Adipose tissue (tissue), 3 donors: Measurements from ENCODE around the gene YTHDF1. TPM values are rescaled to one million over a fixed set of nuclear protein-coding genes. Genes with fewer than 3 reads are reported as not detected.

Experiments
- H3K27ac ChIP-seq: one replicate; pipeline ENCODE4 v1.5.1; 2013; ENCODE audit warnings: low read depth, low read length
- WGBS, 3 donors: extraction: QIAGEN DNeasy Blood & Tissue Kit; methylation state at CpG; one replicate each; pipeline ENCODE4 v1.1.7; 2013; 5-methylcytosine and 5-hydroxymethylcytosine counted together
- polyA plus RNA-seq, 3 donors: library from polyadenylated mRNA; stranded (reverse); fragments of 200-250 nt; gene quantifications; one replicate each; pipeline ENCODE4 v1.2.3, GENCODE V29; 2013
- donor health status: healthy with polysubstance abuse.
- donor health status: Bipolar disorder and iron deficiency.
- donor health status: healthy.

The YTHDF1 gene
- polyA plus RNA-seq, 3 donors, result 10.6 to 21.3 (median 16.8) TPM

DNA sequence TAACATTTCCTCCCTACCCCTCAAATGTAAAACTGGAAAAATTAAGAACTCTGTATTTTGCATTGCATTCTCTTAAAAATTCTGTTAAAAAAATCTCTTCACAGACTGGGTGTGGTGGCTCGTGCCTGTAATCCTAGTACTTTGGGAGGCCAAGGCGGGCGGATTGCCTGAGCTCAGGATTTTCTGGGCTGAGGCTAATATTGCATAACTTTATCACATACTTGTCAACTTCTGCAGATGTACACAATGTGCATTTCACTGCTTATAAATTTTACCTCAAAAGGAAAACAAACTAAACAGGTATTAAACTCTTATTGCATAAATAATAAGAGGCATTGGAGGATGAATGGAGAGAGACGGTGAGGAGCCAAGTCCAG, 21.1 kb downstream of the YTHDF1 start:
- 91 to 95% (median 93%) methylated on average over 4 of the region's 4 CpGs for whole genome bisulfite sequencing, 3 donors

DNA sequence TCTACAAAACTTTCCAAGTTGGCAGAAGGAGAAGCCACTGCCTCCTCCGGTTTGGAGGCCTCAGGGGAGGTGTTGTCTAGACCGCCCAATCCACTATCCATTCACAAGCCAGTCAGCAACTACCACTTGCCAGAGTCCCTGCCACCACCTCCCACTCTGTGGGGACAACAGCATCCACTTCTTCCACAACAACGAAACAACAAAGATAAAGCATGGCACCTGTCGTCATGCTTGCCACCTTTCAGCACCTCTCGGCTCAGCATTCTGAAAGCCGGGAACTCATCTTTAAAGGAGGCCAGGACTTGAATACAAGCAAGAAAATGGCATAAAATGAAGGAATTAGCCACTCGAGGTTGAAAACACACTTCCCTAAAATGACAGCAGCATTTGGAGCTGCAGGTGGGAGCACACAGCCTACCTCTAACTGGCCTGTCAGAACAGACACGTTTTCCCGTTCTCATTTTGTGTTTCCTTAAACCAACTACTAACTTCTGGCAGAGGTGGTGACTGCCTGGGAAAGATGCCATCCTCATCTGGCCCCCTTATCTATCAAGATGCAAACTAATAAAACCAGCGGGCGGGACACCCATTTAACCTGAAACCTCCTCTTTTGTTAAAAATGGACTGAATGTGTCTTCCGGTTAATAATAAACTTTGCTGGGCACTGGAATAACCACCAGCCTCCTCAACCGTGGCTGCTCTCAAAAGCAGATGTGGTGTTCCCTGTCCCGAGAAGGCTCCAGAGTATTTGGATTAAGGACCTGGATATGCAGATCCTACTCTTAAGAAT, 21.7 kb downstream of the YTHDF1 start:
- H3K27ac ChIP-seq, result no peak overlapping the region
- 73 to 85% (median 85%) methylated on average over 14 of the region's 14 CpGs for WGBS, 3 donors

More for the DNA sequence above, 21.1 kb downstream of the YTHDF1 start:
- H3K27ac ChIP-seq, result no peak overlapping the region

DNA sequence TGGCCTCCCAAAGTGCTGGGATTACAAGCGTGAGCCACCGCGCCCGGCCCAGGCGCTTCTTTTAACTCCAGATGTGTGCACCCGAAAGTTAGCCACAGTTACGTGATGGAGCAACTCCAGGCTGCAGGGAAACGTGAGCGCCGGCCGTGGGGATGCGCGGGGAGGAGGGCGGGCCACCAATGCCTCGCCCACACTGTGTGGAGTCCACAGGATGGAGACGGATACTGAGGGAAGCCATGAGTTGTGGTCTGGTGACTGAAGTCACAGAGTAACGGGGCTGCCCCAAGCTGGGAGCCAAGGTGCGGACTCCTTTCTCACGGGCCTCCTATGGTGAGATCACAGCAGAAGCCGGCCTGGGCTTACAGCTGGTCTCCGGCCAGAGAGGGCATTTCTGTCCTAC, 23.2 kb downstream of the YTHDF1 start:
- WGBS, 3 donors, result 91 to 94% (median 91%) methylated on average over 21 of the region's 21 CpGs
- no peak overlapping the region for H3K27ac ChIP-seq

DNA sequence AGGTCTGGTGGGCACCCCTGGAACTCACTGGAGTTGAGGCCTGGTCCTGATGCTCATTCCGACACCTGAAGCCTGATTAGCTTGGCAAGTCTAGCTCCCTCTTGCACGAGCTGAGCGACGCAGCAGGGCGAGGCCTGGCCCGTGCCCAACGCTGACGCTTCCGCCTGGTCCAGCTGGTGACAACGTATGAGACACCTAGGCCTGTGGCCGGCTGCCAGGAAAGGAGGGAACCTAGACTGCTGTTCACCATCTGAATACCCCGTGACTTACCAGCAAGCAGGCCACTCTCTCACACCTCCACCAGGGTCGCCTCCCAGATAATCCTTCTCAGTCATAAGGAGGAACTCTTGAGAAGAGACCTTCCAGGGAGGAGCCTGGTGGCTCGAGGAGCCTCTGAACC, 24.5 kb downstream of the YTHDF1 start:
- 64 to 77% (median 75%) methylated on average over 14 of the region's 14 CpGs for WGBS, 3 donors

DNA sequence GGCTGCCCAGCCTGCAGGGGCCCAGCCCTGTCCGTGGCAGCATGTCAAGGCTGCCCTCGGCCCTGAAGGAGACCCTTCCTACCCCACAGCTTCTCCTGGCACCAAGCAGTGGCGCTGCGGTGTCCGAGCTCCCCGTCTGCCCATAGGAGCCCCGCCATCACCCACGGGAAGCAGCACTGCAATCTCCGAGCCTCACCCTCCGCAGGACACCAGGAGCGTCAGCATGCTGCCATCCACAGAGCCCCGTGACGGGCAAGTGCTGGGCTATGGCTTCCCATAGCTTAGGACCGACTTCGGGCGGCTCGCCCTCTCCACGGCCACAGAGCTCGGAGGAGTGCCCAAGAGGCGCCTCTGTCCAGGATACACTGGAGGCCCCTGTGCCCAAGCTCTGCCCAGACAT, 25.1 kb downstream of the YTHDF1 start:
- 90 to 91% (median 90%) methylated on average over 20 of the region's 20 CpGs for WGBS, 3 donors
- no peak overlapping the region for H3K27ac ChIP-seq

More for the DNA sequence above, 24.5 kb downstream of the YTHDF1 start:
- no peak overlapping the region for H3K27ac ChIP-seq

DNA sequence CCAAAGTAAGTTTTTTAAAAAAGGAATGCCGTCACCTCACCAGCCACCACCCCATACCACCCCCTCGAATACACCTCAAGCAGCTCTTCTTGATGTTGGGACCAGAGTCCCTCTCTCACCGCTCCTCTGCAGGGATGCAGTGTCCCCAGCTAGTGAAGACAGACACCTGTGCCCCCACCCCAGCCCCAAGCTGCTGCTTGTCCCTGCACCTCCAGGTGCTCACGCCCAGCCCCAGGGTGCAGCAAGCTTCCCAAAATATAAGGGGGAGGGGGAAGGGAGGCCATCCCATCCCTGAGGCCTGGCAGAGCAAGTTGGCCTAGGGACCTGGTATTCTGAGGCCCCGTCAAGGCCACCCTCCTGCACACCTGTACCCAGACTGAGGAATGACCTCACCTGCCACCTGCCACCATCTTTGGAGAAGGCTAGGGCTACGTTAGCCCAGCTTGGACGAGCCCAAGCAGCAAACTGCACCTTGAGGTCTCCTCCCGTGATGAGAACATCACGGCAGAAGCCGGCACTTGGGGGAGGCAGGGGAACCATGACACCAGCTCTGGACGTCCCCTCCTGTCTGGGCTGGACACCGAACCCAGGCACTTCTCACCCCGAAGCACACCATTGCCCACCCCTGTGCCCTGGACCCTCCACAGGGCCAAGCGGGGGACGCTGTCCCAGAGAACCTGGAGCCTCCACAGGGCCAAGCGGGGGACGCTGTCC, 25.9 kb downstream of the YTHDF1 start:
- WGBS, 3 donors, result 89 to 93% (median 91%) methylated on average over 17 of the region's 17 CpGs

DNA sequence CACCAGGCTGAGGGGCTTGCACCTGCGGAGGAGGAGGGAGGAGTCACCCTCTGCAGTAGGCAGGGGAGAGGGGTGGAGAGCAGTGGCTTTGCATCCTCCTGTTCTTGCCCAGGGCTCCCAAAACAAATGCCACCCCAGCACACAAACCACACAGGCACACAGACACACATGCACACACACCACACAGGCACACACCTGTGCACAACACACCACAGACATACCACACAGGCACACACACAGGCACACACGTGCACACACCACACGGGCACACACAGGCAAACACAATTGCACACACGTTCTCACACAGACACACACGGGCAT, 26.6 kb downstream of the YTHDF1 start:
- H3K27ac ChIP-seq, result no peak overlapping the region
- WGBS, 3 donors, result 76 to 88% (median 85%) methylated on average over 4 to 5 of the region's 5 CpGs

More for the DNA sequence above, 25.9 kb downstream of the YTHDF1 start:
- no peak overlapping the region for H3K27ac ChIP-seq

DNA sequence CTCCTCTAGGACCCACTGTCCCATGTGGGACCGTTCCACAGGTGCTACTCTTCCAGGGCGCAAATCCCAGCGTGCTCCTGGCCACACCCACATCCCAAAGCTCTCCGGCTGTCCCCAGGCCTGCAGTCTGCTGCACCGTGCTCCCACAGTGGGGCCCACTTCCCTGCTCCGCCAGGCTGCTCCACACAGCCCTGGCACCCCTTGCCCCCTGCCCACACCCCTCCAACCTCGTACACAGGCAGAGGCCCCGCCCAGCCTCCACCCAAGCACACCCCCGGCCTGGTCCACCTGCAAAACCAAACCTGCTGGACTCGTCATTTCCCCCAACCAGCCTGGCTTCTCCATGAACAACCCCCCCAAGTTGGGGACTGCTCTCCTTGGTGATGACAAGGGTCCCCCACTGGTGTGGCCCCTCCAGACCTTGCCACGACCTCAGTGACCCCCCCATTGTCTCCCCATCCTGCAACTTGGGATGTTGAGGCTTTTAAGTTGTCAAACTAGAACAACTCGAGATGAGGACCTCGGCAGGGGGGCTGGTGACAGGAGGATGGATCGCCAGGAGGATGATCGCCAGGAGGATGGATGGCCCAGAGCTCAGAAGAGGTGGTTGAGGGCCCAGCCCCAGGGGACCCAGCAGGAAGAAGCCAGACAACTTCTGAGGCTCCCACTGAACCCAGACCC, 27.1 kb downstream of the YTHDF1 start:
- WGBS, 3 donors, result 65 to 70% (median 67%) methylated on average over 15 of the region's 15 CpGs

DNA sequence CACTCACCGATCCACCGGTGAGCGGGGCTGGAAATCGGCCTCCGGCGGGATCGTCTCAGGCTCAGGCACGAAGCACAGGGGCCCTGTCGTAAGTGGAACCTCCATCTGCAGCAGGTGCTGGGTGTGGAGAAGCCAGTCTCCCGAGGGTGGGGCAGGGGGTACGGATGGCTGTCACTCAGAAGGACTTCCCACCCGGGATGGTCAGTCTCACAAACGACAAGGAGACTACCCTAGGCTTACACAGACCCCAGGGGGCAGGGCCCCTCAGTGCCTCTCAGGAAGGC, 27.8 kb downstream of the YTHDF1 start:
- no peak overlapping the region for H3K27ac ChIP-seq
- WGBS, 3 donors, result 77 to 84% (median 80%) methylated on average over 13 of the region's 13 CpGs

More for the DNA sequence above, 27.1 kb downstream of the YTHDF1 start:
- H3K27ac ChIP-seq, result no peak overlapping the region

DNA sequence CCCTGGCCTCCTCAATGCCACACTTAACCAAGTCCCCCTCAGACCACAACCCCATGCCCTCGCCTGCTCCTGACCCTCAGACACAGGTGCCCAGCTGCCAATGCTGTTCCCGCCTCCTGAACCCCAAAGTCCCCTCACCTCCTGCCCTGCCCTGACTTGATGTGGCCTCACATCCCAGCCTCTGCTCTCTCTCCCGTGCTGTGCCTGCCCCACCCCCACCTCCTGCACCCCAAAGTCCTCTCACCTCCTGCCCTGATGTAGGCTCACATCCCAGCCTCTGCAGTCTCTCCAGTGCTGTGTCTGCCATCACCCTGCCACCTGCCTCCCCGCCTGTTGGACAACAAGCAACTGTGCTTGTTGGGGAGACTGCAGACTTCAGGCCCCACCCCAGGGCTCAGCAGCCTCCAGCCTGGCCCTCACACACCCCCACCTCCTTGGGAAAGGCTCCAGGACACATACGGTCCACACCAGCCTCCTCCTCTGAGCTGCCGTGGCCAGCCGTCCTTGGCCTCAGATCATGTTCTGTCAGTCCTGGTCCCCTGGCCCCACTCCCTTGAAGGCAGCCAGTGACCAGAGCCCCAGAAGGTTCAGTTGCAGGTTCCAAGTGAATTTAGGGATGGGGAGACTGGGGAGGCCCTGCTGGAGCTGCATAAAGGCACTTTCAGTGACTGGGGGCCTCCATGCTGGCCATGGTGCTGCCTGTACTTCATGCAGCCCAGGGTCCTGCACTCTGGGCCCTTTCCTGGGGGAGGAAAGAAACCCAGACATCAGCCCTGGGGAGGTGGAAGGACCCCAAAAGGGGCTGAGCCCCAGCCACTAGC, 28.4 kb downstream of the YTHDF1 start:
- whole genome bisulfite sequencing, 3 donors, result 71 to 74% (median 72%) methylated on average over 6 to 7 of the region's 7 CpGs

DNA sequence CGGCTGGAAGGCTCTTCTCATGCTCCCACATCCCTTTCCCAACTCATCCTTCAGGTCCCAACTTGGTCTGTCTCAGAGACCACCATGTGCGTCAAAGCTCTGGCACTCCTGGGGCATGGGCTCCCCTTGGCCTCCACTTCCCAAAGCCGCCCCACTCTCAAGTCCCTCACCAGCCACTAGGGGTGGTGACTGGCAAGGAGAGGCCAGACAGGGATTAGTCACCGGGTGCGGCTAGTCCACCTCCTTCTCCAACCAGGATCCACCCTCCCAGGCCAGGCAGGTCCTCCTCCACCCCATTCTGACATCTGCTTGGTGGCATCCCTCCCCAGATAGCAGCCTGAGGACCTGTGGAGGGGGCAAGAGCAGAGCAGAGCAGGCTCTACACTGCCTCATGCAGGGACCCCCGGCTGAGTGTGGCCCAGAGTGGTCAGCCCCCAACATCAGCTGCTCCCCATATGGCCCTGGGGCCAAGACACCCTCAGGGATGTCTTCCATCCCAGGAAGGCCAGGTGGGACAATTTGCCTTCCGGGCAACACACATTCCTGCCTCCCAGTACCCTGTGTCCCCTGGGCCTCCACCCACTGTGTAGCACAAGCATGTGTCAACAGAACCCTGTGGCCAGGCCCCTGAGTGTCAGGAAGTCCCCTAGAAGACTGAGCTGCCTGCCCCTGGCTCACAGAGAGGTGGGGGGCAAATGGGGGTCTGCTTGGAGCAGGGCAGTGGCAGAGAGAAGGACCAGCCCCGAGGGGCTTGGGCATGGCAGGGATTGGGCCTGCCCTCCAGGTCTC, 29.2 kb downstream of the YTHDF1 start:
- H3K27ac ChIP-seq, result no peak overlapping the region
- WGBS, 3 donors, result 88 to 90% (median 90%) methylated on average over 8 of the region's 8 CpGs

More for the DNA sequence above, 28.4 kb downstream of the YTHDF1 start:
- no peak overlapping the region for H3K27ac ChIP-seq

DNA sequence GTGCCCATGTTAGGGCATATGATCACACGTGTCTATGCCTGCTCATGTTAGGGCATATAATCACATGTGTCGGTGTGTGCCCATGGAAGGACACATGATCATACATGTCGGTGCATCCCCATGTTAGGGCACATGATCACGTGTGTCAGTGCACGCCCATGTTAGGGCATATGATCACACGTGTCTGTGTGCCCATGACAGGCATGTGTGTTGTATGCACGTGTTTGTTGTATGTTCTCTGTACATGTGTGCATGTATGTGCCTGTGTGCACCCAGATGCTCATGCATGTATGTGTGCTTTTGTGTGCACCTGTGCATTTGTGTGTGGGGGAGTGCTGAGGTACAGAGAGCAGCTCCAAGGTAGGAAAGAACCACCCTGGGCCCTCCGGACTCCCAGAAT, 29.8 kb downstream of the YTHDF1 start:
- 85 to 90% (median 89%) methylated on average over 8 of the region's 8 CpGs for WGBS, 3 donors
- H3K27ac ChIP-seq, result no peak overlapping the region

DNA sequence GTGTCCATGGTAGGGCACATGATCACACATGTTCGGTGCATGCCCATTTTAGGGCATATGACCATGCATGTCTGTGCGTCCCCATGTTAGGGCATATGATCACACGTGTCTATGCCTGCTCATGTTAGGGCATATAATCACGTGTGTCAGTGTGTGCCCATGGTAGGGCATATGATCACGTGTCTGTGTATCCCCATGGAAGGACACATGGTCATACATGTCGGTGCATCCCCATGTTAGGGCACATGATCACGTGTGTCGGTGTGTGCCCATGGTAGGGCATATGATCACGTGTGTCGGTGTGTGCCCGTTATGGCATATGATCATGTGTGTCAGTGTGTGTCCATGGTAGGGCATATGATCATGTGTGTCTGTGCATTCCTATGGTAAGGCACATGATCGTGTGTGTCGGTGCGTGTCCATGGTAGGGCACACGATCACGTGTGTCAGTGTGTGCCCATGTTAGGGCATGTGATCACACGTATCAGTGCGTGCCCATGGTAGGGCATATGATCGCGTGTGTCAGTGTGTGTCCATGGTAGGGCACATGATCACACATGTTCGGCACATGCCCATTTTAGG, 30.6 kb downstream of the YTHDF1 start:
- WGBS, 3 donors, result 91 to 95% (median 93%) methylated on average over 21 of the region's 21 CpGs

DNA sequence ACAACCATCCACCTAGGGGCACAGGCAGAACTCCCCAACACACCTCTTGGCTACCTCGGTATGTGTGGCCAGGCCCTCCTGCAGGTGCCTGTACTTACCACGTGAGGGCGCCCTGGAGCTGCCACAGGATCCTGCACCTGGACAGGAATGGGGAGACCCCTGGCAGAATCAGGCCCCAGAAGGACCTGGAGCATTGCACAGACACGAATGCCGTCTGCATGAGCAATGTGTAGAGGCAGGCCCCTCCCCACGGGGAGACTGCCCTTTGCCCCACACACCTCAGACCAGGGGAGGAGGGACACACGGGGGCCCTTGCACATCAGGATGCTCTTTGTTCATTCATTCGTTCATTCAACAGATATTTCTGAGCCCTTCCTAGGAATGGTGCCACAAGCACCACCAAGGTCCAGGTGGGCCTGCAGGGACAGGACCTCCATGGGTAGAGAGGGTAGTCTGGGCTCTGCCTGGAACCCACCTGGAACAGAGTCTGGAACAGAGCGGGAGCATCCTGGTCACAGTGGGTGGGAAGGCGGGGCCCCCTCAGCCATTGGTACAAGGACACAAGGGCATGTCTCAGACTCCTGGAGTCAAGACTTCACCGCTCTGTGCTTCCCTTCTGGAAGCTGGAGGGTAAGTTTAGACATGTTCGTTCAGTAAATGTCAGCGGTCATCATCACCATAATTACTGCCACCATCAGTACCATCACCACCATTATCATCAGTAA, 32.3 kb downstream of the YTHDF1 start:
- H3K27ac ChIP-seq, result no peak overlapping the region
- WGBS, 3 donors, result 45 to 52% (median 51%) methylated on average over 13 of the region's 13 CpGs

More for the DNA sequence above, 30.6 kb downstream of the YTHDF1 start:
- H3K27ac ChIP-seq, result no peak overlapping the region

DNA sequence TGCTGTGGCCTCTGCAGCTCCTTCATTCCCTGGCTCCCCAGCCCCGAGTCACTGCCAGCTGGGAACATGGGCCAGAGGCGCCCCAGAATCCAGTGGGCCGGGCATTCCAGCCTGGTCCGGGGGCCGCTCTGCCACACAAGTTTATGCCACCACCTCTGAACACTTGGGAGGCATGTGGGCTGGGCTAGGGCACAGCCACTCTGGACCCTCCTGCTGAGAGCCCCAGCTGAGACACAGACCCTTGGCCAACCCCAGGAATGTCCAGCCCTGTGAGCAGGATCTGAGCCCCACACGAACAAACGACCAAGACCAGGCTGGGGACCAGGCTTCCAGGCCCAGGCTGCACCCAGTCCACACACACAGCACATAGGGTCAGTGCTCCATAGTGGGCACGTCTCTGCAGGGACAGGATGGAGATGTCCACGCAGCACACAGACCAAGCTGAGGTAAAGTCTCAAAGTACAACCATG, 33.0 kb downstream of the YTHDF1 start:
- no peak overlapping the region for H3K27ac ChIP-seq
- WGBS, 3 donors, result 39 to 55% (median 54%) methylated on average over 9 of the region's 9 CpGs

DNA sequence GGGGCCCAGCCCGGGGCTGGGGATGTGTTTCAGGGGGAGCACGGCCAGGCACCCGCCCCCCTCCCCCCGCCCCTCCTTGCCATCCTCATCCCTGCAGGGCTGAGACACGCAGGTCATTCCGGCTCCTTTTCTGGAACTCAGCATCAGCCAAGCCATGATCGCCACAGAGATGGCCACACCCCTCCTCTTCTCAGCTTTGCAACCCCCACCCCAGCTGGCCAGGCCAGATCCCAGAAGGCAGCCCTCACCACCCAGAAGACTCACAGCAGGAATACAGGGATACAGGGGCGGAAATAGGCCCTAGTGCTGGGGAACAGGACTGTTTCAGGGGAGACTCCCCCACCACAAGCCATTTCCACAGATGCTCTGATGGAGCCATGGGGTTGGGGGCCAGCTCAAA, 33.5 kb downstream of the YTHDF1 start:
- no peak overlapping the region for H3K27ac ChIP-seq
- 39 to 56% (median 51%) methylated on average over 6 to 8 of the region's 8 CpGs for WGBS, 3 donors

DNA sequence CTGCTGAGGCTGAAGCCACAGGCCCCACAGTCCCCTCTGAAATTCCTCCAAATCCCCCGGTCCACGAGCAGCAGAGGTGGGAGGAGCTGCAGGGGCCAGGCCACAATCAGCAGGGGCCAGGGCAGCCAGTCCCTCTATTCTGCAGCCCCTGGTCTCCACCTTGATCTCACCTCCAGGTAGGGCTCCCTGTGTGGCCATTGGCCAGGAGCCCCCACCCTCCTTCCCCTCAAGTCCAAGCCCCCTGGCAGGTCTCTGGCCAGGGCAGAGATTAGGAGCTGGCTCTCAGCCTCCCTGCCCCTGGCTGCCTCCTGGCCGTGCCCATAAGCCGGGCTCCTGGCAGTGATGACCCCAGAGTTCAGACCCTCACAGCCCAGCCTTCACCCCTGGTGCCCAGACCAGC, 34.7 kb downstream of the YTHDF1 start:
- 53 to 66% (median 54%) methylated on average over 4 of the region's 4 CpGs for WGBS, 3 donors
- no peak overlapping the region for H3K27ac ChIP-seq
